ENCODE measurements around the gene DHX16. TPM values are rescaled to one million over a fixed set of nuclear protein-coding genes. Genes with fewer than 3 reads are reported as not detected.

Gene DHX16
- total and polyA plus RNA-seq, 9 of the 15 experiments (the other 6 are each of a cell fraction or from before 2014, with no cell fraction given): 14.6 to 66.1 (median 47.5) TPM

DNA sequence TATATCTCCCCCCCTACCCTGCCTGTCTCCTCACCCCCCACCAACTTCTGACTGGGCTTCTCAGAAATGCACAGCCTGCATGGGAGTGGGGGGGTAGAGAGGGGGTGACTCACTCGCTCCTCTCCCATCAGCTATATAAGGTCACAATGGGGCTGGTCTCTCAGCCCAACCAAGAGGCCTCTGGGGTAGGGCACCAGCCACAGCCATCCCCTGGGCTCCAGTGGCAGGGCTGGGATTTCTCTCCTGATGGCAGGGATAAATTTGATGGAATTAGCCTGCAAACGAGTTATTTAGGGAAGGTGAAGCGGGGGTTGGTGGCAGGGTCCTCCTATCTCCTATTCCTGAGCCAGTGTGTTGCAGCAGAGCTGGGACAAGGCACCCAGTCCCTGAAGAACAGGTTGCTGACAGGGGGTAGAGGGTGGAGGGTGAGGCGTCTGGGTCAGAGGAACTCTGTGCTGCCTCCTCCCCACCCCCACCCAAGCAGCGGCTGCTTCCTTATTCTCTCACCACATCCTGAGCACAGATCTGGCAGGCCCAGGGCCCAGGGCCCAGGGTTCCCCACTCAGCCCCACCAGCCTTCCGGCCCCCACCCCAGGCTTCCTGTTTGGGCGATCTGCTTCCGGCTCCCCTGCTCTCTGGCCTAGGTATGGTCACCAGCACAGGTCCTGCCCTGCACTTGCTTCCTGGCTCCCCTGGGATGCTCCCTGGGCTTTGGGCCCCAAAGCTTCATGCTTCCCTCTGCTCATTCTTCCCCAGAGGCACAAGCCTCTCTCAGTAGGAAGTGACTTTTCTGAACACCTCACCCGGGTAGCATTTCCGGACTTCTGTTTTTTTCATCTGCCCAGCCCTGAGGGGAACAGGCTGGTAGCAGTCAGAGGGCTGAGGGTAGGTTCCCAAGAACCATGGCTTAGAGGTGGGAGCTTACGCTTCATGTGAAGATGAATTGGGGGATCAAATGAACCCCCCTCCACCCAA is 9.6 kb upstream of the DHX16 start (continued):
- TF ChIP-seq SMARCA5 (IDR thresholded peaks at IDR 0.05) (peak; percentile 90), GATA2 (CRISPR knock-in tag; IDR thresholded peaks at IDR 0.05) (no peak), TCFL5 (CRISPR knock-in tag; conservative IDR thresholded peaks at IDR 0.05) (no peak), PRPF4 (IDR thresholded peaks at IDR 0.05; ENCODE audit: insufficient read depth, low read depth, low read length, poor library complexity, severe bottlenecking) (no peak), NFIX (CRISPR knock-in tag; IDR thresholded peaks at IDR 0.05; ENCODE audit: low read depth) (no peak), FIP1L1 (IDR thresholded peaks at IDR 0.05; ENCODE audit: low read depth, low read length, poor library complexity, severe bottlenecking) (no peak), MTA3 (IDR thresholded peaks at IDR 0.05; ENCODE audit: borderline replicate concordance) (peak; percentile 84; the same call in 1 of the 2 replicates), ZNF143 (CRISPR knock-in tag; IDR thresholded peaks at IDR 0.05) (no peak), SNIP1 (IDR thresholded peaks at IDR 0.05; ENCODE audit: low read depth) (no peak), ZFP36 (IDR thresholded peaks at IDR 0.05; ENCODE audit: low read depth, low read length, partially characterized antibody) (no peak), RBM15 (IDR thresholded peaks at IDR 0.05; ENCODE audit: insufficient read depth, low read length) (no peak), CREM (IDR thresholded peaks at IDR 0.05; ENCODE audit: low read depth) (peak; percentile 61), TAF1 (IDR thresholded peaks at IDR 0.05; ENCODE audit: control insufficient read depth, extremely low read depth, insufficient read depth, low read length, severe bottlenecking) (peak; percentile 80), GTF2E2 (tag; IDR thresholded peaks at IDR 0.05) (peak; percentile 89)
- TF ChIP-seq, protein P1, sequence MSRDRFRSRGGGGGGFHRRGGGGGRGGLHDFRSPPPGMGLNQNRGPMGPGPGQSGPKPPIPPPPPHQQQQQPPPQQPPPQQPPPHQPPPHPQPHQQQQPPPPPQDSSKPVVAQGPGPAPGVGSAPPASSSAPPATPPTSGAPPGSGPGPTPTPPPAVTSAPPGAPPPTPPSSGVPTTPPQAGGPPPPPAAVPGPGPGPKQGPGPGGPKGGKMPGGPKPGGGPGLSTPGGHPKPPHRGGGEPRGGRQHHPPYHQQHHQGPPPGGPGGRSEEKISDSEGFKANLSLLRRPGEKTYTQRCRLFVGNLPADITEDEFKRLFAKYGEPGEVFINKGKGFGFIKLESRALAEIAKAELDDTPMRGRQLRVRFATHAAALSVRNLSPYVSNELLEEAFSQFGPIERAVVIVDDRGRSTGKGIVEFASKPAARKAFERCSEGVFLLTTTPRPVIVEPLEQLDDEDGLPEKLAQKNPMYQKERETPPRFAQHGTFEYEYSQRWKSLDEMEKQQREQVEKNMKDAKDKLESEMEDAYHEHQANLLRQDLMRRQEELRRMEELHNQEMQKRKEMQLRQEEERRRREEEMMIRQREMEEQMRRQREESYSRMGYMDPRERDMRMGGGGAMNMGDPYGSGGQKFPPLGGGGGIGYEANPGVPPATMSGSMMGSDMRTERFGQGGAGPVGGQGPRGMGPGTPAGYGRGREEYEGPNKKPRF (IDR thresholded peaks at IDR 0.05; ENCODE audit: low read depth, low read length): no peak
- TF ChIP-seq, protein P2, sequence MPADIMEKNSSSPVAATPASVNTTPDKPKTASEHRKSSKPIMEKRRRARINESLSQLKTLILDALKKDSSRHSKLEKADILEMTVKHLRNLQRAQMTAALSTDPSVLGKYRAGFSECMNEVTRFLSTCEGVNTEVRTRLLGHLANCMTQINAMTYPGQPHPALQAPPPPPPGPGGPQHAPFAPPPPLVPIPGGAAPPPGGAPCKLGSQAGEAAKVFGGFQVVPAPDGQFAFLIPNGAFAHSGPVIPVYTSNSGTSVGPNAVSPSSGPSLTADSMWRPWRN (IDR thresholded peaks at IDR 0.05; ENCODE audit: low read depth): 0 out of 2 replicates have a peak, but pooled peaks have one; percentile 10
- TF ChIP-seq, protein P3, sequence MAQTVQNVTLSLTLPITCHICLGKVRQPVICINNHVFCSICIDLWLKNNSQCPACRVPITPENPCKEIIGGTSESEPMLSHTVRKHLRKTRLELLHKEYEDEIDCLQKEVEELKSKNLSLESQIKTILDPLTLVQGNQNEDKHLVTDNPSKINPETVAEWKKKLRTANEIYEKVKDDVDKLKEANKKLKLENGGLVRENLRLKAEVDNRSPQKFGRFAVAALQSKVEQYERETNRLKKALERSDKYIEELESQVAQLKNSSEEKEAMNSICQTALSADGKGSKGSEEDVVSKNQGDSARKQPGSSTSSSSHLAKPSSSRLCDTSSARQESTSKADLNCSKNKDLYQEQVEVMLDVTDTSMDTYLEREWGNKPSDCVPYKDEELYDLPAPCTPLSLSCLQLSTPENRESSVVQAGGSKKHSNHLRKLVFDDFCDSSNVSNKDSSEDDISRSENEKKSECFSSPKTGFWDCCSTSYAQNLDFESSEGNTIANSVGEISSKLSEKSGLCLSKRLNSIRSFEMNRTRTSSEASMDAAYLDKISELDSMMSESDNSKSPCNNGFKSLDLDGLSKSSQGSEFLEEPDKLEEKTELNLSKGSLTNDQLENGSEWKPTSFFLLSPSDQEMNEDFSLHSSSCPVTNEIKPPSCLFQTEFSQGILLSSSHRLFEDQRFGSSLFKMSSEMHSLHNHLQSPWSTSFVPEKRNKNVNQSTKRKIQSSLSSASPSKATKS (CRISPR knock-in tag; IDR thresholded peaks at IDR 0.05): no peak
- TF ChIP-seq, protein P4, sequence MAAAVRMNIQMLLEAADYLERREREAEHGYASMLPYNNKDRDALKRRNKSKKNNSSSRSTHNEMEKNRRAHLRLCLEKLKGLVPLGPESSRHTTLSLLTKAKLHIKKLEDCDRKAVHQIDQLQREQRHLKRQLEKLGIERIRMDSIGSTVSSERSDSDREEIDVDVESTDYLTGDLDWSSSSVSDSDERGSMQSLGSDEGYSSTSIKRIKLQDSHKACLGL (CRISPR knock-in tag; IDR thresholded peaks at IDR 0.05; ENCODE audit: borderline replicate concordance, poor library complexity, severe bottlenecking): no peak
- TF ChIP-seq, protein P5, sequence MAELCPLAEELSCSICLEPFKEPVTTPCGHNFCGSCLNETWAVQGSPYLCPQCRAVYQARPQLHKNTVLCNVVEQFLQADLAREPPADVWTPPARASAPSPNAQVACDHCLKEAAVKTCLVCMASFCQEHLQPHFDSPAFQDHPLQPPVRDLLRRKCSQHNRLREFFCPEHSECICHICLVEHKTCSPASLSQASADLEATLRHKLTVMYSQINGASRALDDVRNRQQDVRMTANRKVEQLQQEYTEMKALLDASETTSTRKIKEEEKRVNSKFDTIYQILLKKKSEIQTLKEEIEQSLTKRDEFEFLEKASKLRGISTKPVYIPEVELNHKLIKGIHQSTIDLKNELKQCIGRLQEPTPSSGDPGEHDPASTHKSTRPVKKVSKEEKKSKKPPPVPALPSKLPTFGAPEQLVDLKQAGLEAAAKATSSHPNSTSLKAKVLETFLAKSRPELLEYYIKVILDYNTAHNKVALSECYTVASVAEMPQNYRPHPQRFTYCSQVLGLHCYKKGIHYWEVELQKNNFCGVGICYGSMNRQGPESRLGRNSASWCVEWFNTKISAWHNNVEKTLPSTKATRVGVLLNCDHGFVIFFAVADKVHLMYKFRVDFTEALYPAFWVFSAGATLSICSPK (IDR thresholded peaks at IDR 0.05; ENCODE audit: borderline replicate concordance): peak; percentile 90

Data from K562 (cell line).